Measurements from ENCODE around the gene LAMB4.
A peak's percentile ranks its signal among the peaks of the same experiment; 100 is the strongest.

LAMB4 gene

DNA sequence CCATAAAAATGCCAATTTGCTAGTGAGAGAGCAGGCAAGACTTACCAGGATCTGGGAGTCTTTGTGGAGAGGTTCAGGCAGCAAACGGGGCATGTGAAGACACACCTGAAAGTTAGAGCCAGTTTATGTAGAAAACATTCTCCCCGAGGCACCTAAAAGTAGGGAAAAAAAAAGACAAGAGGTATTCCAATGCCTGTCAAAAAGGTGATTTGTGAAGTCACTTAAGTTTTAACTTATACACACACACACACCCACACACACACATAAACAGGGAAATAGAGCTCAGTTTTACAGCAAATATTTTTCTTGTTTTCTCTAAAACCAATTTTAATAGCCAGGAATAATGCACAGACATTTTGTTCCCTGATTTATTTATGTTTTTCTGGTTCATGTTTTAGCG is at the start of gene LAMB4:
Gene LAMB4, minus strand, starts transcription at position 101 of the 400 bp plus-strand sequence. CDS start 7,197 bp downstream, outside the sequence.
- no peak for DNase-seq

GRCh38 chr7:108178398-108178797 is 48.2 kb upstream of the LAMB4 start:
- no peak for DNase-seq

GRCh38 chr7:108171164-108171563 is 41.0 kb upstream of the LAMB4 start:
- no peak for DNase-seq

DNA sequence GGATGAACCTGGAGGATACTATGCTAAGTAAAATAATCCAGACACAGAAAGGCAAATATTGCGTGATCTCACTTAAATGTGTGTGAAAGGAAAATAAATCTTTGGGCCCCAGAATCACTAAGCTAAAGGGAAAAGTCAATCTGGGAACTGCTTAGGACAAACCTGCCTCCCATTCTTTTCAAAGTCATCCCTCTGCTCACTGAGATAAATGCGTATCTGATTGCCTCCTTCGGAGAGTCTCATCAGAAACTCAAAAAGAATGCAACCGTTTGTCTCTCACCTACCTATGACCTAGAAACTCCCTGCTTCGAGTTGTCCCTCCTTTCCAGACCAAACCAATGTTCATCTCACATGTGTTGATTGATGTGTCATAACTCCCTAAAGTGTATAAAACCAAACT is 40.1 kb upstream of the LAMB4 start:
- DNase-seq, result no peak

DNA sequence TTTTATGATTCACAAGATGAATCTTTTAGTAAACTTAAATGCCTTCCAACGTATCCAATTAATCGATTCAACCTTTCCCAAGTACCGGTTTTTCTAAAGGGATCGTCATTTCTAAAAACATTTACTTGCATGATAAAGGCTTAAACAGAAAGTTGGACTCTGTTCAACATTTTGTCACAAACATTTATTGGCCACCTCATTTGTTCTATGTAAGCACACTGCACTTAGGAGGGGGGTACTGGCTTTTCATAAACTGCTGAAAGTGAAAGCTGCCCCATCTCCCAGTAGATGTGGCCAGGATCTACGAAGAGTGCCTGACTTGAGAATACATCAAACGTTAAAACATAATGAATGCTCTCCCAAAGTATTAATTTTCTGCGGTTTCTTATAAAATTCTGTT is 37.3 kb upstream of the LAMB4 start:
- no peak for DNase-seq

DNA sequence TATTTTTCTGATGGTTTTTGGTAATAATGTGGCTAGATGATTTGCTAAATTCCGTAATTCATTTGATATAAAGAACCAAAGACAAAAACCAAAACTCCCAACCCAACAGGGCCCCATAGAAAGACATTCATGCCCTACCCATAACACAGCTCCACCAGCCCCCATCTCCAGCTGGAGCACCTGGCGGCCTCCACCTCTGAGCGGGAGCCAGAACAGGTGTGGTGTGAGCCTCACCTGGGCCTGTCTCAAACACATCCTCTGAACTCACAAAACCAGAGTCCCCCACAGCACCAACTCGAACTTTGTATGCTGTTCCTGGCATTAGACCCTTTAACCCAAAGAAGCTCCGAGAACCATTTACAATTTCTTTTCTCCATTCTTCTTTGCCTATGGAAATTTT is 36.5 kb upstream of the LAMB4 start:
- no peak for DNase-seq

- DNase-seq, result no peak
These were observed 35.6 kb upstream of the LAMB4 start for GRCh38 chr7:108165723-108166122.

GRCh38 chr7:108164946-108165345 is 34.8 kb upstream of the LAMB4 start:
- DNase-seq, result no peak

GRCh38 chr7:108164342-108164741 is 34.2 kb upstream of the LAMB4 start:
- no peak for DNase-seq

DNA sequence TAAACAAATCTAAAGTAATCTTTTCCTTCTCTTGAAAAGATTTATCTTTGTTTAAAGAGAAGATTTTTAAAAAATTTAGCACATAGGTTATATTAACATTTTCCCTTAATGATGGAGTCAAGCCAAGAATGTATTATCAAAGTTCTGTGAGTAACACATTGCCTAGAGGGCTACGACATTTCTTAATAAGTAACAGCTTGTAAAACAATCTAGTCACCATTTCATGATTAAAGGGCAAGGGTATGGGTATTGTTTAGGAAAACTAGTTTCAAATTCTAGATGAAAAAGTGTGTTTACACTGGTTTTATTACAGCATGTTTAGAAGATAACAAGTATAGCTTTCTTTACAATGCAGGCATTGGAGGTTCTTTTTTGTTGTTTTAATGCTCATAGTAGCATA is 28.6 kb upstream of the LAMB4 start:
- DNase-seq, result no peak

DNA sequence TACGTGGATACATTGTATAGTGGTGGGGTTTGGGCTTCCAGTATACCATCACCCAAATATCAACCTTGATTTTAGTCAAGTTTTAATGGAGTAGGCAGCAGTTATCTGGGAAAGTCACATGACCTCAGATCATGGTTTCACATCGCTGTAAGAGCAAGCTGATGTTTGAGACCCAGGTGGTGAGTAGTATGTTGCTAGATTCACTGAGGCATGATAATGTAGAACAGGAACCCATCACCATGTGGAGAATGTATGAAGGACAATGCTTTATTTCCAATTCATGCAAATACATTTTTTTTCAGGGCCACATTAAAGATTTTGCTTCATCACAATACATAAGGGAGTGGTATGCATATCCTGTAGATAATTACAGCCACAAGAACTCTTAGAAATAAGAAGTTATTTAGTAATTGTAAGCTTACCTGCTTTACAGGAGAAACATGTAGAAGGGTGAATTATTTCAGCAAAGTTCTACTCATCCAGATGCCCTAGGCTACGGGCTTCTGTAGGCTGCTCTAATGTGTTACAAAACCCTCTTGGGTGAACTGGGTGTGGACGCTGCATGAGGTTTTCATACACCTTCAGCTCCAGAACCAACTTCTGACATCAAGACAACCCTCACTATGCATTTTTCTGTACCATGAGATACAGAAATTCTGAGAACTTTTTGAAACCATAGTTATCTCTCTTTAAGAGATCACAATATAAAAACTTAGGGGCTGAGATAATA is 27.6 kb upstream of the LAMB4 start:
- no peak for DNase-seq

DNA sequence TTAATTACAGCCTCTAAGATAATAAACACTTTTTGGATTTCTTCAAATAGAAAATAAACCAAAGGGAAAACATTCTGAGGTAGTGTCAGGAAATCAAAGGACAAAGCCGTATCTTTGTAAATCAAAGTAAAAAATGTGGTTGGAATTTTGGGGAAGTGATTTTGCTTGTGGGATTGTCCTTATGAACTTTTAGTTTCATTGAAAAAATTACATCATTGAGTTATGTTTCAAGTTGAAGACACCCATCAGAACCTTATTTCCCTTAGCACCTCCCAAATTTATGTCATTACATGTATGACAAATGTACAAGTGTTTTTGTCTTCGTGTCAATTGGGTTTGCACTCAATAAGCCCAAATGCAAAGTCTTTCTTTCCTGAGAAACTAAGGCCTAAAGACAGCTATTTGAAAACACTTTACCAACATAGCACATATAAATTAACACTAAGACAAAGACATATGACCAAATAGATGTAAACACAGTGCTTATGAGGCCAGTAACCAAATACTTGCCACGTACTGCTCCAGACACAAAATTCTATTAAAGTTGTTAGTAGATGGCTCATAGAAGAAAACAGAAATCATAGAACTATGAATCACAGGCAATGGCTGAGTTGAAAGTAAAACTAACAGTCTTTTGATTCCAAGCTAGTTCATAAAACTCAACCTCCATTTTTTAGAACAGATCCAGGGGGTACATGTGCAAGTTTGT is 26.9 kb upstream of the LAMB4 start:
- DNase-seq, result no peak

GRCh38 chr7:108152198-108152597 is 22.0 kb upstream of the LAMB4 start:
- no peak for DNase-seq

DNA sequence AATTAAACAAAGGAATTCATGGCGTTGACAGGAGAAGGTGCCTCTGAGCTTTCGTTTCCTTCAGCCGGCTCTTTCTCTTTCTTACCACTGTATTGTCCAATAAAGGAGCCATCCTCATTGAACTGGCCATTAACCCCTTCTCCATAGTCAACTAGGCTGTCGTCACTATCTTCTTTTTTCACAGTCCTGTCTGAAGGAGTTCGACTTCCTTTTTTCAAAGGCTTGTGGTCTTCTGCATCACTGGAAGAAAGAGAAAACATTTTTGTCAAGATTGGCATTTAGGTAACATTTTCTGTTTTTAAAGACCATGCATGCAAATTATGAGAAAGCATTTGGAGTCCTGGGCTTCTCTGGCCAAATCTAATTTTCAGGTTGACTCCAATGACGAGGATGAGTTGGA is 19.7 kb upstream of the LAMB4 start:
- no peak for DNase-seq

GRCh38 chr7:108149119-108149518 is 19.0 kb upstream of the LAMB4 start:
- DNase-seq, result no peak

DNA sequence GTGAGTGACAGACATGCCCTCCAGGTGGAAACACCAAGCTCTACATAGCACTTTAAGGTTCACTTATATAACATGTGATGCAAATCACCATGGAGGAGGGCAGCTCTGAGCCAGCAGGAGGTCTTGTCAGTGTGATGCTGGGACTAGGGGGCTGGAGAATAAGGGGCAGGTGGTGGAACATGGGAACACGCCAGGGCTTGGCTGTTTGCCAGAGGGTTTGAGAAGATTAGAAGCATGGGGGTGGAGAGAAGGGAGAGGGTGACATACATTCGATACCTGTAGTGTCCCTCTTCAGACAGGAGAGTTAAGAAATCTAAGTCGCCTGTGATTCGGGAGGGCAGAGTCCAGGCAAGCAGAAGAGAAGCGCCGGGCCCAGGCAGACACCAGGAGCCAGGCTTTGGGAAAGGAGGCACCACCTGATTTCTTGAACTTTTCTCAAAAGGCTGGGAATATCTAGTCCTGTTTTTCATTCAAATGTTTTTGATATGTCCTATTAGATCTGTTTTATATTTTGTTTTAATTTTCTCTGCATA is 16.9 kb upstream of the LAMB4 start:
- peak; percentile 79 for DNase-seq

DNA sequence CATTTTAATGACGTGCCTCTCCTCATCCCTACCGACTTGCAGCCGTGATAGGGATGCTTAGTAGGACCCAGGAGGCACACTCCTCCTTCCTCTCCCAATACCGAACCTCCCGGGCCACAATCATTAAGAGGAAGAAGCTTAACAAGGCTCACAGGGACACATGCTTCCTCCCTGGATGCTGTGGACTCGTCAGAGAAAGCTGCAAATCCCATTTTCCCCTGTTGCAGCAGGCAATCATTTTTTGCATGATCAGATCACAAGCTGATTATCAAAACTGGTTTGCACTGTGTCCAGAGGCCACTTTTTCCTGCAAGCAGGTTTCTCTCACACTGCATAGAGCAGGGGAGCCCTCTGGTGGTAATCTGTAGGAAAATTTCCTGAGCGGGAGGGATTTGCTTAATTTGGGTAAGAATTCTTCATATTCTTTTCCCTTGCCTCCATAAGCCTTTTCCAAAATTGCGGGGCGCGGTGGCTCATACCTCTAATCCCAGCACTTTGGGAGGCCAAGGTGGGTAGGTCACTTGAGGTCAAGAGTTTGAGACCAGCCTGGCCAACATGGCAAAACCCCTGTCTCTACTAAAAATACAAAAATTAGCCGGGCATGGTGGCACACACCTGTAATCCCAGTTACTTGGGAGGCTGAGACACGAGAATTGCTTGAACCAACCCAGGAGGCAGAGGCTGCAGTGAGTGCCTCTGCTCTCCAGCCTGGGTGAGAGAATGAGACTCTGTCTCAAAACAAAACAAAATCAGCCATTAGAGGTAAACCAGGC is 16.1 kb upstream of the LAMB4 start:
- no peak for DNase-seq

DNA sequence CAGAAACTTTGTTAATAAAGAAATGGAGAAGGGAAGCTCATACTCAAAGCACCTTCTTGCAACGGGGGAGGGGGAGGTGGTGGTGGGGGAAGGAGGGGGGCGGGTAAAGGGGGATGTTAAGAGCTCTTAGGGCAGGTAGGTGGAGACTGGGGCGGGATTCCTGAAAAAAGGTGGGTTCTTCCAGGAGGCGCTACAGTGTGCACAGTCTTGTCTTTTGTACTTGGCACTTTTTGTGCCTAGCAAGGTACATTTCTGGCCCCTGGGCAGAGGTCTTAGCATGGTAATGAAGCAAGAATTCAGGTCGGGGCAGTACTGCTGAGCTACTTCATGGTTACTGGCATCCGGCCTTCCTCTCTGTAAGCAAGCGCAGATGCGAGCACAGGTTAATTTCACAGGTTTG is 15.2 kb upstream of the LAMB4 start:
- no peak for DNase-seq

- DNase-seq, result no peak
These were observed 14.8 kb upstream of the LAMB4 start for GRCh38 chr7:108144931-108145330.

DNA sequence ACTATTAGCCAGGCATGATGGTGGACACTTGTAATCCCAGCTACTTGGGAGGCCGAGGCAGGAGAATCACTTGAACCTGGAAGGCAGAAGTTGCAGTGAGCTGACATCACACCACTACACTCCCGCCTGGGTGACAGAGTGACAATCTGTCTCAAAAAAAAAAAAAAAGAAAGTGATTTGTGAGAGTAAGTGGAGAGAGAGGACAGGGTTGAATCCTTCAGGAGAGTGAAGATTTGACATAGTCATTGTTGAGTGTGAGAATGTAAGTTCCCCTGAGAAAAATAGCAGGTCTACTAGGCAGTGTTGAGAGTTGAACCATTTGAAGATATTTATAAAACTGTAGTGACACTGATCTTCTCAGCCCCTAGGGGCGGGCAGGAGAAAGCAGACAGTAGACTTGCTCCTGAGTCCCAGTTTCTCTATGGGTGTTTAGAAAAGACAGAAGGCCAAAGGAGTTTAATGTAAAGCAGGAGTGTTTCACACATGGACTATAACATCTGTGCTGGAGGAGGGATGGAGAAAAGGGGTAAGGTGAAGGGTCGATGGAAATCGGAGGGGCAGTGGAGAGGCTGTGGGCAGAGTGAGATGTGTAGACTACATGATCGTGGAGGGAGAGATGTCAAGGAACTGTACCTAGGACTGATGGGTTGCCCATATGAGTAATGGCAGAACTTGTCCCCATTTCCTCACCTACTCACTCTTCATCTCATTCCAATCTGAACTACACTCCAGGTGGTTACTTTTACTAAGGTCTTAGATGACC is 13.7 kb upstream of the LAMB4 start:
- no peak for DNase-seq

GRCh38 chr7:108142675-108143259 is 12.6 kb upstream of the LAMB4 start:
- no peak for DNase-seq

DNA sequence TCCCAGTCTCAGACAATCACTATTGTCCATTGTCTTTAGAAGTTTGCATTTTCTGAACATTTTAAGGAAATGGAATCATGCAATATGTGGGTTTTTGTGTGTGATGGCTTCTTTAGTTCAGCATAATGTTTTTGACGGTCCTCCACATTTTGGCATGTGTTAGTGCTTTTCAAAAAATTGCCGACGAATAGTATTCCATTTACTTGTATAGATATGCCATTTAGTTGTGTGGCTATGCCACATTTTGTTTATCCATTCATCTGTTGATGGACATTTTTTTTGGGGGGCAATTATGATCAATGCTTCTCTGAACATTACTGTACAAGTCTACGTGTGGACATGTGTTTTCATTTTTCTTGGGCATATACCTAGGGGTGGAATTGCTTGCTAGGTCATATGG is 12.0 kb upstream of the LAMB4 start:
- no peak for DNase-seq

All from DMS 273 treated with DMSO at 0.1 percent for 48 hours (cell line).